GM18511 (cell line): ENCODE data around the gene SLC12A3.

Experiments
- ATAC-seq: cut with Tn5 transposase; IDR thresholded peaks from one replicate; pipeline ENCODE4 v1.9.1; 2021; ENCODE audit warnings: mild to moderate bottlenecking, moderate library complexity; ENCODE audit not compliant: unreplicated experiment

The SLC12A3 gene

GRCh38 chr16:56938664-56939513 lies 73.9 kb downstream of the SLC12A3 start:
- ATAC-seq, result no peak

DNA sequence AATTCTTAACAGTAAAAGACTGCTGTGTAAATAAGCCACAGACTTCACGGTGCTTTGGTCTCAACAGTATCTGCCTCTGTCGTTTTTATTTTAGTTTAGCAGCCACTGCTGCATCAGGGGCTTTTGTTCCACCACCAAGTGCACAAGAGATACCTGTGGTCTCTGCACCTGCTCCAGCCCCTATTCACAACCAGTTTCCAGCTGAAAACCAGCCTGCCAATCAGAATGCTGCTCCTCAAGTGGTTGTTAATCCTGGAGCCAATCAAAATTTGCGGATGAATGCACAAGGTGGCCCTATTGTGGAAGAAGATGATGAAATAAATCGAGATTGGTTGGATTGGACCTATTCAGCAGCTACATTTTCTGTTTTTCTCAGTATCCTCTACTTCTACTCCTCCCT lies 74.8 kb downstream of the SLC12A3 start:
- no peak for ATAC-seq

DNA sequence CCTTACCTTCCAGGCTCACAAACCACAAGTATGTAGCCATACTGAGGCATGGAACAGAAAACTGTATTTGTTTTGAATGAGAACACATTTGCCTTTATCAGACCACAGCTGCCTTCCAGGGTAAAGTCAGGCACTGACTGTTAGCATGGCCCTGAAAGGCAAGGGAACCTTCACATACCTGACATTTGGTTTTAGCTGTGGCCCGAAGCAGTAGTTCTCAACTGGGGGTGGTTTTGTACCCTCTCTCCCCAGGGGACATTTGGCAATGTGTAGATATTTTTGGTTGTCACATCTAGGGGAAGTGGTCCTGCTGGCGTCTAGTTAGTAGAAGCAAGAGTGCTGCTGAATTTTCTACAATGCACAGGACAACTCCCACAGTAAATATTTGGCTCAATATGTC lies 76.1 kb downstream of the SLC12A3 start:
- no peak for ATAC-seq

GRCh38 chr16:56941856-56942331 lies 76.9 kb downstream of the SLC12A3 start:
- ATAC-seq, result no peak

DNA sequence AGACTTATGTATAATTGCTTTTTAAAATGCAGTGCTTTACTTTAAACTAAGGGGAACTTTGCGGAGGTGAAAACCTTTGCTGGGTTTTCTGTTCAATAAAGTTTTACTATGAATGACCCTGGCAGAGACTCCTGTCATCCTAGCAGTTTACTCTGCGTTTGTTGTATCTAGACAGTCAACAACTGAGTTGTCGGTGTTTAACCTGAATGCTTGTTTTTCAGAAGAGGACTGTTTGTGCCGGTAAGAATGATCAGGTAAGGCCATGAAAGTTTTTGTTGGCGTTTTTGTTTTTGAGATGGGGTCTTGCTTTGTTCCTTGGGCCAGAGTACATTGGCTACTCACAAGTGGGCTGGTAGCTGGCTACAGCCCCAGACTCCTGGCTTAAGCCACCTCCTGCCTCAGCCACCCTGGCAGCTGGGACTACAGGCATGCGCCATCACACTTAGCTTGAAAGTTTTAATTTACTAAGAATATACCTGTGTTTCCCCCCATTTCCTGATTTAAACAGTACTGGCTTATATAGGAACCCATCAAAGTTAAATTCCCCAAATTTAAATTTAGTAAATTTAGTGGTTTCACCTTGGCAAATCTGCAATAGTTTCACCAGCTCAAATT lies 78.9 kb downstream of the SLC12A3 start:
- ATAC-seq, result no peak

DNA sequence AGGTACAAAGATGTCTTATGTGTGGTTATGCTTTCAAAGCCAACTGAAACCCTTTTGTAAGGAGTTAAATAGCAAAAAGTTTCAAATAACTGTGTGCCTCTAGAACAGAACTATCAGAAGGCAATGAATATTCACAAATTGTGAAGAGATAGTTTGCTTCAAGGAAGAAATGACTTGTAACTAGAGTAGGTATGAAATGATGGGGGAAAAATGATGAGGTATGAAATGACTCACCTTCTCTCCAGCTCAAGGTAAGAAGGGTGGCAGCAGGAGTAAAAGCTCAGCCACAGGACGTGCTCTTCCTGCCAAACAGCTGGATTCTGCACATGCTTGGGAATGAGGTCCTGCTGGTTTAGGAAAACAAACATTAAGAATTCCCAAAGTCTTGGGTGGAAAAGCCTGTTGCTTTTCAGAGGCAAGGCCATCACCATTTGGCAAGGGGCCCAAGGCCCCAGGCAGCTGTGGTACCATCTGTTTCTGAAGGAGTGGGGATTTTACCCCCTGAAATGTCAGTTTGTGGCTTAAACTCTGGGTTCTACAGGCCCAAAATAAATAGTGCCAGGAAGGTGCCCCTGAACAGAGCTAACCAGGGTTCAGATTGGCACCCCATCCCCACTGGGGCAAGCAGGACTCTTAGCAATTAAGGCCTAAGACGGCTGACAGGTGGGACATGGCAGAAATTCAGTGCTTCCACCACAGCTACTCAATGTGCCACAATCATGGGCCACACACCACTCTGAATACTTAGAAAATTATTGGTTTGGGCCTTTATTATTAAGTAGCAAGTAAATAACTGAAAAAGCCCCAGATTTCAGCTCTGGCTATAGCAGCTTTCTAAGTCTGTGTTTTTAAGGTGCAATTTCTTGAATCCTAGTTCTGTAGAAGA lies 80.2 kb downstream of the SLC12A3 start:
- peak; percentile 43 for ATAC-seq

DNA sequence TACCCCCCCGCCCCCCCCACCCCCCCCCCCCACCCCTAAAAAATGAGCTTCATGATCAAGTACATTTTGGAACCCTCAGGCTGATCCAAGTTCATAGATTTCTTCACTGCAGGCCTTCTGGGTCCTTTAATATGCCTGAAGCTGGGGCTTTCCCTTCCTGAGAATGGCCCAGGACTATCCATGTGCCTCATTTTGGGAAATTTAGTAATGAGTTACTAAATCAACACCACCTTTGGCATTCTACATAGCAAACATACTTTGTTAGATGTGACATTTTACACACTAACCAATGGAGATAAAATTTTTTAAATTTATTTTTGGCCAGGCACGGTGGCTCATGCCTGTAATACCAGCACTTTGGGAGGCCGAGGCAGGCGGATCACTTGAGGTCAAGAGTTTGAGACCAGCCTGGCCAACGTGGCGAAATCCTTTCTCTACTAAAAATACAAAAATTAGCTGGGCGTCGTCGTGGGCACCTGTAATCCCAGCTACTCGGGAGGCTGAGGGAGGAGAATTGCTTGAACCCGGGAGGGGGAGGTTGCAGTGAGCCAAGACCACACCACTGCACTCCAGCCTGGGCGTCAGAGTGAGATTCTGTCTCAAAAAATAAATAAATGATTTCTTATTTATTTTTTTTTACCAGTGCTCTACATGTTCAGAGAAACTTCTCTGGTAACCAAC lies 81.0 kb downstream of the SLC12A3 start:
- no peak for ATAC-seq

DNA sequence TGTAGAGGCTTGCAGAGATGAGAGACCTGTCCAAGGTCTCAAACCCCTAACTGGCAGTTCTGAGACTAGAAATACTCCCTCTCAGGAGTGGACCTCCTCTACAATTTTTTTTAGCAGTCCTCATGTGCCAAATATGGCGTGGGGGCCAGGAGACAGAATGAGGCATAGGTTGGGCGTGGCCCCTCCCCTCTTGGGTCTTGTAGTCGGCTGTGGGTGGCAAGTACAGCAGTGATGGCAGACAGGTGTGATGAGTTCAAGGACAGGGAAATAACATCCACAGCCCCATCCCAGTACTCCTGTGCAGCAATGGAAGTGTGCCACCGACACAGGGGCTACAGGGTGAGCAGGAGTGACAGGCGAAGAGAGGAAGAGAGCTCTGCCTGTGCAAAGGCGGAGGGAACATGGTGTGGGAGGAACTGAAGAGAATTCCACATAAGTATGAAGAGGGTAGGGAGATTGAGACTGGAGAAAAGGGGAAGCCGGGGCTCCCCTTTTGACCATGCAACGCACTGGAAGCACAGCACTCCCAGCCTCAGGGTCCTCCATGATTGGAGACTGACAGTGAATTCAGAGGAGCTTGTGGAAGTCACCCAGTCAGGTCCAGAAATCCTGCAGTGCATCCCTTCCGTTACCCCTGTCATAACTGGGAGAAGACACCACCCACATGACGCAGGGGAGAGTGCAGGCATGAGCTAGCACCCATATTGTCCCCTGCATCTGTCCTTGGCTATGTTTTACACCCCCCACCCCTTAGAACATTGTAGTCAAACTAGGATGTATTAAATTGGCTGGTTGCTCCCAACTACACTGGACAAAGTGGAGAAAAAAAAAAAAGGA lies 82.0 kb downstream of the SLC12A3 start:
- ATAC-seq, result no peak

GRCh38 chr16:56947604-56947995 lies 82.6 kb downstream of the SLC12A3 start:
- ATAC-seq, result no peak

- no peak for ATAC-seq
These were observed 83.2 kb downstream of the SLC12A3 start for GRCh38 chr16:56948234-56948633.

DNA sequence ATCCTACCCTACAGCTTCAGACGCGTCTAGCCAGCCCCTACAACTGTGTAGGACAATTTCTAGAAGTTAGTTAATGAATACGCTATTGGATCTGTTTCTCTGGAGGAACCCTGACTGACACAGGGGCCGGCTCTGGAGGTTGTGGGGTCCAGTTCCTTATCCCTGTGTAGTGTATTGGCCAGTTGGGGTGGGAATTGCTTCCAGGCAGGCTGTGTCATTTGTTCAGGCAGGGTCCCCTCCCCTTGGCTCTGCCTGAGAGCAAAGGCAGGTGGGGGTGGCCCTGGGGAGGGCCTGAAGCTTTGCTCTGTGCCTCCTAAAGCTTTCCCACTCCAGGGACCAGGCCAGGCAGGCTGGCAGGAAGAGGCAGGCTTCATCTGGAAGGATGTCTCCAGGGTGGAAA lies 85.0 kb downstream of the SLC12A3 start:
- no peak for ATAC-seq

DNA sequence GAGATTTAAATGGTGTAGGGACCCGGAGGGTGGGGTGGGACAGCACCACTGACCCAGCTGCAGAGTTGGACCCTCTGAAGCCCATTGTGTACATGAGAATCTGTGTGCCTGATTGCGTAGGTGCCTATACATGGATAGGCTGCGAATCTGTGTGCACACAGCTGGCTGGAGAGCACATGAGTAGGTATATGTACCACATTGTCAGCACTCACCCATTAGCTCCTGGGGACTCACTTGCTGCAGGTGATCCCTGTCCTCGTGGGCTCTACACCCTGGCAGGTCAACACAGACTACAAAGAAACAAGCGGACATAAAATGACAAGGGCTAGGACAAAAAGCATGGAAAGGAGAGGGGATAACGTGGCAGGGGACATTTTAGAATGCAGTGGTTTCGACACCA lies 85.4 kb downstream of the SLC12A3 start:
- no peak for ATAC-seq

DNA sequence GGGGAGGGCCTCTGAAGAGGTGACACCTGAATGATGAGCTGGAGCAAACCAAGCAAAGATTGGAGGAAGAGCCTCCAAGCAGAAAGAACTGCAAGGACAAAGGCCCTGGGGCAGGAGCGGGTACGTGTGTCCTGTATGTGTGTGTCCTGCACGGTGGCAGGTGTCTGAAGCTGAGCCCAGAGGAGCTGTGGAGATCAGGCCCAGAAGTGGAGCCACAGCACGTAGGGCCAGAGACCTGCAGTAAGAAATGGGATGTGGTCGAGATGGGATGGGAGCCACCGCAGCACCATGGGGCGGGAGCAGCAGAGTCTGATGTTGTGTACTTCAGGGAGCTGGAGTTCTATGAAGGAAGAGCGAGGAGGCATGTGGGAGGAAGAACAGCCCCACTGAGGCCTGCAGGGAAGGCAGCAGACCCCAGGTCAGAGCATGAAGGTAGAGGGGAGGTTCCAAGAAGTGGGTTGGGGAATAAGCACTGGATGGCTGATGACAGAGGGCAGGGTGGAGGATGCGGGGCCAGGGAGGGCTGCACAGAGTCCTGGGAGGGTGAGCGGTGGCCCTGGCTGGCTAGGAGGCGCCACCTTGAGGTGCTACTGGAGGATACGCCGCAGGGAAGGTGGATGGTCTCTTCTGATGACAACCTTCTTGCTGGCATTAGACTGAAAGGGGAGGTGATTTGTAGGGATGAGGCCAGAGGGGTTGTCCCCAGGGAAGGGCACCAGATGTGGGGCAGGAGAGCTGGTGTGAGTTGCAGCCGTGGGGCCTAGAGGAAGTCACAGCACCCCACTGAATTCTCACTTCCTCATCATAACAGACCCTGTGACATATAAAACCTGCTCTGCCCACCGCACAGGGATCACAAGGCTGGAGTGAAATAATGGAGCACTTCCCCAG lies 86.1 kb downstream of the SLC12A3 start:
- ATAC-seq, result peak; percentile 74

DNA sequence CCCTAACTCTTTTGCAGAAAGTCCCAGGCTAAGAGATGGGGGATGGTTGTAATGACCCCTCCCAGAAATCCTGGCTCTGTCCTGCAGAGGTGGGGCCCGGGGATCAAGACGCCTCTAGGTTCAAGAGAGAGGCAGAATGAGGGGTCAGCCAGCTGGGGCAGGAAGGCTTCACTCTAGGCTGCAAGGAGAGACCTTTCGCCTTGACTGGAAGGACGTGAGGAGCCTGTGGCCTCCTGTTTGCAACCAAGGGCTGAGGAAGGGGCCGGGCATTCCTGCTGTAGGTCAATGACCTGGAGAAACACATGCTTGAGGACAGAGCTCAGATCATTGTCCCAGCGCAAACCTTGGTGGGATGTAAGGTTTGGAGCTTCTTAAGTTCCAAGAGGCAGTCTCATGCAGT lies 88.0 kb downstream of the SLC12A3 start:
- no peak for ATAC-seq

- no peak for ATAC-seq
These were observed 91.1 kb downstream of the SLC12A3 start for GRCh38 chr16:56956076-56956475.

DNA sequence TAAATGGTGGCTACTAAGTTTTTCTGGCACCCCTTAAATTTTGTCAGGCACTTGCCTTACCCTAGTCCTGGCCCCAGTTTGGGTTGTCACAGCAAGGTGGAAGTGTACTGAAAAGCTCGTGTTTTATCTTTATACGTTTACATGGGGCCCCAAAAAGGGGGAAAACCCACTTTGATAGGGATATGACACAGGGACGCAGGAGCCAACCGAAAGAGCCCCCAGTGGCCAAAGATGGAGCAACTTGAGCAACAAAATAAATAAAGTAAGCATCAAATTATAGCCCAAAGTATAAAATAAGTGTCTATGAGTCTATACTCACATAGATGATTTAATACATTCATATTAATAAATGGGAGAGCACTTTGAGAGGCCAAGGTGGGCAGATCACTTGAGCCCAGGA lies 91.7 kb downstream of the SLC12A3 start:
- ATAC-seq, result no peak

GRCh38 chr16:56960681-56961281 lies 95.8 kb downstream of the SLC12A3 start:
- no peak for ATAC-seq

GRCh38 chr16:56961386-56961785 lies 96.4 kb downstream of the SLC12A3 start:
- no peak for ATAC-seq
